ENCODE data around the gene CLEC2L.

Gene CLEC2L

GRCh38 chr7:139522830-139523198 lies 671 bp upstream of the CLEC2L start:
- Histone ChIP-seq H3K27ac (ENCODE audit: low read depth, low read length) (no peak overlapping the region), H3K9me3 (ENCODE audit: control insufficient read depth, insufficient read depth, low read depth, low read length) (peaks cover 6% of the 10 kb centered on the region; the same call in 1 of the 2 replicates), H3K4me3 (ENCODE audit: low read depth, low read length) (peak overlapping the region; percentile 64), H3K36me3 (ENCODE audit: control insufficient read depth, insufficient read depth, low read length) (no peaks in the 10 kb centered on the region), H3K4me1 (ENCODE audit: control insufficient read depth, insufficient read depth, low read length) (no peaks in the 10 kb centered on the region; the same call in 1 of the 2 replicates), H3K9ac (ENCODE audit: low read length) (no peak overlapping the region), H3K27me3 (ENCODE audit: control insufficient read depth, insufficient read depth, low read length) (peaks cover 59% of the 10 kb centered on the region)

DNA sequence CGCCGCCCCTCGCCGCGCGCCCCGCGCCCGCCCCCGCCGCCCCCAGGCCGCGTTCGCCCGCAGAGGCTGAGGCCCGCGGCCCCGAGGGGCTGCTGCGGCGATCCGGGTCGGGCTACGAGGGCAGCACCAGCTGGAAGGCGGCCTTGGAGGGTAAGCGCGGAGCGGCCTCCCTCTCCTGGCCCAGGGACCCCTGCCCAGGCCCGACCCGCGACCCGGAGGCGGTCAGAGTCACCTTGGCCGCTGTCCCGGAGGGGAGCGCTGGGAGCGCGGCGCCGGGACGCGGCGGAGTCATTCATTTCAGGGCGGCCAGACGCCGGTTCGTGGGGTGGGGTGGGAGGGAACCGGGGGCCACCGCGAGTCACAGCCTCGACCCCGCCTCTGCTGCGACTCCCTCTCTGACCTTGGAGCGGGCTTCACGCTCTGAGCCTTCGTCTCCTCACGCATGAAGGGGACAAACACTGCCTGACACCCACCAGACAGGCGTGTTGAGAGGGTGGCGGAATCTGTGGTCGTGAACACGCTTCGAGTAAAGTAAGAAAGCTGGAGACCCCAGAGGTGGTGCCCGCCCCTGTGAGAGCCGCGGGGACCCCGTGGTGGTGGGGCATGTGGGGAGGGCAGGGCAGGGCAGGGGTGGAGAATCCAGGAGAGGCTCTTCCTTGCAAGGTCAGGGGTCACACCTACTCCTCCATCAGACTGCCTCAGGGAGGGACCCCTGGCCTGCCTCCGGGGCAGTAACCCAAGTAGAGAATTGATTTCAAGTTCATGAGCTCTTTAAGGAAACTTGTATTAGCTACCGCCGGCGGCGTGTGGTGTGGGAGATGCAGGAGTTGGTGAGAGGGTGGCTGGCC lies 707 bp downstream of the CLEC2L start:
- Histone ChIP-seq H3K36me3 (ENCODE audit: control insufficient read depth, insufficient read depth, low read length) (no peaks in the 10 kb centered on the region), H3K9ac (ENCODE audit: low read length) (no peak overlapping the region), H3K4me1 (ENCODE audit: control insufficient read depth, insufficient read depth, low read length) (no peaks in the 10 kb centered on the region; the same call in 1 of the 2 replicates), H3K27ac (ENCODE audit: low read depth, low read length) (no peak overlapping the region), H3K4me3 (ENCODE audit: low read depth, low read length) (peak overlapping the region; percentile 58), H3K9me3 (ENCODE audit: control insufficient read depth, insufficient read depth, low read depth, low read length) (peaks cover 6% of the 10 kb centered on the region; the same call in 1 of the 2 replicates), H3K27me3 (ENCODE audit: control insufficient read depth, insufficient read depth, low read length) (peaks cover 59% of the 10 kb centered on the region)

GRCh38 chr7:139525239-139525638 lies 1.8 kb downstream of the CLEC2L start:
- Histone ChIP-seq H3K9ac (ENCODE audit: low read length) (no peak overlapping the region), H3K36me3 (ENCODE audit: control insufficient read depth, insufficient read depth, low read length) (no peaks in the 10 kb centered on the region), H3K4me3 (ENCODE audit: low read depth, low read length) (no peak overlapping the region), H3K4me1 (ENCODE audit: control insufficient read depth, insufficient read depth, low read length) (no peaks in the 10 kb centered on the region; the same call in 1 of the 2 replicates), H3K9me3 (ENCODE audit: control insufficient read depth, insufficient read depth, low read depth, low read length) (peaks cover 6% of the 10 kb centered on the region; the same call in 1 of the 2 replicates), H3K27me3 (ENCODE audit: control insufficient read depth, insufficient read depth, low read length) (peaks cover 59% of the 10 kb centered on the region), H3K27ac (ENCODE audit: low read depth, low read length) (no peak overlapping the region)

- Histone ChIP-seq H3K27me3 (ENCODE audit: control insufficient read depth, insufficient read depth, low read length) (peaks cover 59% of the 10 kb centered on the region), H3K36me3 (ENCODE audit: control insufficient read depth, insufficient read depth, low read length) (no peaks in the 10 kb centered on the region), H3K27ac (ENCODE audit: low read depth, low read length) (no peak overlapping the region), H3K4me3 (ENCODE audit: low read depth, low read length) (no peak overlapping the region), H3K4me1 (ENCODE audit: control insufficient read depth, insufficient read depth, low read length) (no peaks in the 10 kb centered on the region; the same call in 1 of the 2 replicates), H3K9ac (ENCODE audit: low read length) (no peak overlapping the region), H3K9me3 (ENCODE audit: control insufficient read depth, insufficient read depth, low read depth, low read length) (peaks cover 6% of the 10 kb centered on the region; the same call in 1 of the 2 replicates)
These were observed 2.3 kb downstream of the CLEC2L start for GRCh38 chr7:139525750-139526149.

GRCh38 chr7:139526578-139527544 lies 3.4 kb downstream of the CLEC2L start:
- Histone ChIP-seq H3K36me3 (ENCODE audit: control insufficient read depth, insufficient read depth, low read length) (no peaks in the 10 kb centered on the region), H3K4me1 (ENCODE audit: control insufficient read depth, insufficient read depth, low read length) (no peaks in the 10 kb centered on the region; the same call in 1 of the 2 replicates), H3K9me3 (ENCODE audit: control insufficient read depth, insufficient read depth, low read depth, low read length) (no peaks in the 10 kb centered on the region), H3K27ac (ENCODE audit: low read depth, low read length) (no peak overlapping the region), H3K27me3 (ENCODE audit: control insufficient read depth, insufficient read depth, low read length) (peaks cover 50% of the 10 kb centered on the region), H3K4me3 (ENCODE audit: low read depth, low read length) (no peak overlapping the region), H3K9ac (ENCODE audit: low read length) (no peak overlapping the region)

- Histone ChIP-seq H3K9ac (ENCODE audit: low read length) (no peak overlapping the region), H3K4me1 (ENCODE audit: control insufficient read depth, insufficient read depth, low read length) (no peaks in the 10 kb centered on the region), H3K27me3 (ENCODE audit: control insufficient read depth, insufficient read depth, low read length) (peaks cover 11% of the 10 kb centered on the region; the same call in 1 of the 2 replicates), H3K36me3 (ENCODE audit: control insufficient read depth, insufficient read depth, low read length) (no peaks in the 10 kb centered on the region), H3K27ac (ENCODE audit: low read depth, low read length) (no peak overlapping the region), H3K9me3 (ENCODE audit: control insufficient read depth, insufficient read depth, low read depth, low read length) (no peaks in the 10 kb centered on the region), H3K4me3 (ENCODE audit: low read depth, low read length) (no peak overlapping the region)
These were observed 7.6 kb downstream of the CLEC2L start for GRCh38 chr7:139531094-139531493.

DNA sequence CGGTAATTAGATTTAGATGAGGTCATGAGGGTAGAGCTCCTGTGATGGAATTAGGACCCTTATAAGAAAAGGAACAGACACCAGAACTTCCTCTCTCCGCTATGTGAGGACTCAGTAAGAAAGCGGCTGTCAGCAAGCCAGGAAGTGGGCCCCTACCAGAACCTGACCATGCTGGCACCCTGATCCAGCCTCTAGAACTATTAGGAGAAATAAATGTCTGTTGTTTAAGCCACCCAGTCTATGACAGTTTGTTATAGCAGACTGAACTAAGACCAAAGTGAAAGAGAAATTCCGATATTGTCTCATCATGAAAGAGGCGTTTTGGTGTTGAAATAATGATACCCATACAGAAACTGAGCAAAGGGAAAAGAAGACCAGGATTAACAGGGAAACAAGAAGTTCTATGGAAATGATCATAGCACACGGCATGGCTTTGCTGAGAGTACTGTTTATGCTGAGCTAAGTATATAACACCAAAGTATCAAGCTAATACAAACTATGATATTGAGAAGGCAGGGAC lies 9.2 kb downstream of the CLEC2L start:
- Histone ChIP-seq H3K27ac (ENCODE audit: low read depth, low read length) (no peak overlapping the region), H3K4me1 (ENCODE audit: control insufficient read depth, insufficient read depth, low read length) (no peaks in the 10 kb centered on the region), H3K9me3 (ENCODE audit: control insufficient read depth, insufficient read depth, low read depth, low read length) (no peaks in the 10 kb centered on the region), H3K4me3 (ENCODE audit: low read depth, low read length) (no peak overlapping the region), H3K9ac (ENCODE audit: low read length) (no peak overlapping the region), H3K36me3 (ENCODE audit: control insufficient read depth, insufficient read depth, low read length) (no peaks in the 10 kb centered on the region), H3K27me3 (ENCODE audit: control insufficient read depth, insufficient read depth, low read length) (no peaks in the 10 kb centered on the region; the same call in 1 of the 2 replicates)

DNA sequence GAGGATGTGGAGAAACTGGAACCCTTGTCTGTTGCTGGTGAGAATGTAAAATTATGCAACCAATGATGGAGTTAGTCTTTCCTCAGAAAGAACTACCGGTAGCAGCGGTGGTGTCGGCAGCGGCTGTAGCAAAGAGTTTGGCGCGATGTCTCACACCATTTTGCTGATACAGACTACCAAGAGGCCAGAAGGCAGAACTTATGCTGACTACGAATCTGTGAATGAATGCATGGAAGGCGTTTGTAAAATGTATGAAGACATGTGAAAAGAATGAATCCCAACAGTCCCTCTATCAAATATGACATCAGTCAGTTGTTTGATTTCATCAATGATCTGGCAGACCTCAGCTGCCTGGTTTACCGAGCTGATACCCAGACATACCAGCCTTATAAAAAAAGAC lies 10.6 kb downstream of the CLEC2L start:
- Histone ChIP-seq H3K4me3 (ENCODE audit: low read depth, low read length) (no peak overlapping the region), H3K36me3 (ENCODE audit: control insufficient read depth, insufficient read depth, low read length) (no peaks in the 10 kb centered on the region), H3K27ac (ENCODE audit: low read depth, low read length) (no peak overlapping the region), H3K27me3 (ENCODE audit: control insufficient read depth, insufficient read depth, low read length) (no peaks in the 10 kb centered on the region), H3K4me1 (ENCODE audit: control insufficient read depth, insufficient read depth, low read length) (no peaks in the 10 kb centered on the region), H3K9ac (ENCODE audit: low read length) (no peak overlapping the region), H3K9me3 (ENCODE audit: control insufficient read depth, insufficient read depth, low read depth, low read length) (no peaks in the 10 kb centered on the region)

GRCh38 chr7:139534966-139535651 lies 11.6 kb downstream of the CLEC2L start:
- Histone ChIP-seq H3K4me1 (ENCODE audit: control insufficient read depth, insufficient read depth, low read length) (0 out of 2 replicates have a peak, but pooled peaks cover 2% of the 10 kb centered on the region), H3K36me3 (ENCODE audit: control insufficient read depth, insufficient read depth, low read length) (no peaks in the 10 kb centered on the region), H3K27ac (ENCODE audit: low read depth, low read length) (no peak overlapping the region), H3K4me3 (ENCODE audit: low read depth, low read length) (no peak overlapping the region), H3K9me3 (ENCODE audit: control insufficient read depth, insufficient read depth, low read depth, low read length) (no peaks in the 10 kb centered on the region), H3K27me3 (ENCODE audit: control insufficient read depth, insufficient read depth, low read length) (no peaks in the 10 kb centered on the region), H3K9ac (ENCODE audit: low read length) (no peak overlapping the region)

DNA sequence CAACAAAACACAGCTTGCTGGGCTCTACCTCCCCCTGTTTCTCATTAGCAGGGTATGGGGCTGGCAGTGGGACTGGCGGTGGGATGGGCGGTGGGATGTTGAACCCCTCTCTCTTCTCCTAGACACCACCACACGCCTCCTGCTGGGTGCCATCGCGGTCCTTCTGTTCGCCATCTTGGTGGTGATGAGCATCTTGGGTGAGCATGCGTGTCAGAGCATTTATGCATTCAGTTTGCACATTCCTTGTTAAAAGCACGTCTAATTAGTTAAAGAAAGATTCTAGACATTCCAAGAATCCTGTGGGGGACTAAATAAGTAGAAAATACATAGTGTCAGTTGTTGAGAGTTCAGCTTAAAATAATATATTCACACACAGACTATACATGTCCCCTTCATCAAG lies 12.7 kb downstream of the CLEC2L start:
- Histone ChIP-seq H3K36me3 (ENCODE audit: control insufficient read depth, insufficient read depth, low read length) (no peaks in the 10 kb centered on the region), H3K9ac (ENCODE audit: low read length) (no peak overlapping the region), H3K4me3 (ENCODE audit: low read depth, low read length) (no peak overlapping the region), H3K9me3 (ENCODE audit: control insufficient read depth, insufficient read depth, low read depth, low read length) (no peaks in the 10 kb centered on the region), H3K4me1 (ENCODE audit: control insufficient read depth, insufficient read depth, low read length) (peaks cover 6% of the 10 kb centered on the region; the same call in 1 of the 2 replicates), H3K27ac (ENCODE audit: low read depth, low read length) (no peak overlapping the region), H3K27me3 (ENCODE audit: control insufficient read depth, insufficient read depth, low read length) (no peaks in the 10 kb centered on the region)
